Fibroblast of peridontal ligament (primary cell): ENCODE measurements around the gene NTPCR.
"Not testable (repeated sequence)": the region's sequence is repeated elsewhere in the genome, so short reads cannot be mapped to it uniquely, and the experiment has no call there.

Experiments used
- DNase-seq: peaks from one replicate; pipeline ENCODE4 v3.0.0-alpha.2; 2010; ENCODE audit errors: extremely low read depth

The NTPCR gene

GRCh38 chr1:232984577-232985425, 34.4 kb downstream of the NTPCR start:
- no peak for DNase-seq

GRCh38 chr1:232985882-232986526, 35.6 kb downstream of the NTPCR start:
- no peak for DNase-seq

GRCh38 chr1:232986527-232986922, 36.1 kb downstream of the NTPCR start:
- DNase-seq: no peak

- DNase-seq: no peak
Measured at GRCh38 chr1:232987046-232987773, 36.8 kb downstream of the NTPCR start.

GRCh38 chr1:232987774-232988140, 37.3 kb downstream of the NTPCR start:
- no peak for DNase-seq

GRCh38 chr1:232988572-232989040, 38.2 kb downstream of the NTPCR start:
- peak; percentile 12 for DNase-seq

GRCh38 chr1:232990176-232991128, 40.0 kb downstream of the NTPCR start:
- no peak for DNase-seq

- DNase-seq: no peak
Measured at GRCh38 chr1:232991238-232991637, 40.8 kb downstream of the NTPCR start.

- DNase-seq: no peak
Measured at GRCh38 chr1:232992227-232992626, 41.8 kb downstream of the NTPCR start.

- DNase-seq: no peak
Measured at GRCh38 chr1:232993555-232993954, 43.1 kb downstream of the NTPCR start.

GRCh38 chr1:232995189-232995588, 44.8 kb downstream of the NTPCR start:
- DNase-seq: no peak

GRCh38 chr1:232996143-232996542, 45.7 kb downstream of the NTPCR start:
- DNase-seq: no peak

- DNase-seq: no peak
Measured at GRCh38 chr1:232998138-232998537, 47.7 kb downstream of the NTPCR start.

- DNase-seq: no peak
Measured at GRCh38 chr1:232998646-232999045, 48.2 kb downstream of the NTPCR start.

- DNase-seq: no peak
Measured at GRCh38 chr1:232999956-233000625, 49.7 kb downstream of the NTPCR start.

GRCh38 chr1:233003638-233004037, 53.2 kb downstream of the NTPCR start:
- DNase-seq: not testable (repeated sequence)

- no peak for DNase-seq
Measured at GRCh38 chr1:233004451-233004850, 54.0 kb downstream of the NTPCR start.

GRCh38 chr1:233005156-233005555, 54.7 kb downstream of the NTPCR start:
- no peak for DNase-seq

GRCh38 chr1:233005703-233006102, 55.3 kb downstream of the NTPCR start:
- DNase-seq: no peak

GRCh38 chr1:233006108-233006507, 55.7 kb downstream of the NTPCR start:
- DNase-seq: no peak

GRCh38 chr1:233006541-233006973, 56.1 kb downstream of the NTPCR start:
- no peak for DNase-seq
